ENCODE measurements around the gene GNE.
"Not testable (repeated sequence)": the region's sequence is repeated elsewhere in the genome, so short reads cannot be mapped to it uniquely, and the experiment has no call there.

Gene GNE

GRCh38 chr9:36207546-36208012 lies 50.7 kb downstream of the GNE start:
- no peak for DNase-seq (ENCODE audit: low read depth in 2 of 2)

GRCh38 chr9:36207016-36207415 lies 51.2 kb downstream of the GNE start:
- no peak for DNase-seq (ENCODE audit: low read depth in 2 of 2)

GRCh38 chr9:36204906-36205547 lies 53.2 kb downstream of the GNE start:
- DNase-seq (ENCODE audit: low read depth in 2 of 2) = no peak

GRCh38 chr9:36194326-36195000 lies 63.8 kb downstream of the GNE start:
- DNase-seq (ENCODE audit: low read depth in 2 of 2) = no peak

- DNase-seq (ENCODE audit: low read depth in 2 of 2) = no peak
Measured at GRCh38 chr9:36193023-36193422, 65.2 kb downstream of the GNE start.

GRCh38 chr9:36192196-36192595 lies 66.1 kb downstream of the GNE start:
- DNase-seq (ENCODE audit: low read depth in 2 of 2) = no peak

- no peak for DNase-seq (ENCODE audit: low read depth in 2 of 2)
Measured at GRCh38 chr9:36191686-36192085, 66.6 kb downstream of the GNE start.

GRCh38 chr9:36191290-36191645 lies 67.0 kb downstream of the GNE start:
- peak in 1 of 2 donors; percentile 16 for DNase-seq (ENCODE audit: low read depth in 2 of 2)

GRCh38 chr9:36190388-36191289 lies 67.6 kb downstream of the GNE start, which contains the start of gene CLTA:
Gene CLTA, plus strand, starts transcription at chr9:36190921. Its CDS starts 136 bp downstream, at chr9:36191057.
- peak; percentile 89 to 92 for DNase-seq (ENCODE audit: low read depth in 2 of 2)

- no peak for DNase-seq (ENCODE audit: low read depth in 2 of 2)
Measured at GRCh38 chr9:36189976-36190375, 68.3 kb downstream of the GNE start.

- DNase-seq (ENCODE audit: low read depth in 2 of 2) = no peak
Measured at GRCh38 chr9:36188212-36188611, 70.0 kb downstream of the GNE start.

GRCh38 chr9:36187414-36187813 lies 70.8 kb downstream of the GNE start:
- DNase-seq (ENCODE audit: low read depth in 2 of 2) = no peak

- not testable (repeated sequence) for DNase-seq (ENCODE audit: low read depth in 2 of 2)
Measured at GRCh38 chr9:36180243-36180642, 78.0 kb downstream of the GNE start.

GRCh38 chr9:36177571-36177970 lies 80.7 kb downstream of the GNE start:
- no peak for DNase-seq (ENCODE audit: low read depth in 2 of 2)

- DNase-seq (ENCODE audit: low read depth in 2 of 2) = not testable (repeated sequence)
Measured at GRCh38 chr9:36176496-36176895, 81.8 kb downstream of the GNE start.

GRCh38 chr9:36175209-36175608 lies 83.0 kb downstream of the GNE start:
- not testable (repeated sequence) for DNase-seq (ENCODE audit: low read depth in 2 of 2)

- no peak for DNase-seq (ENCODE audit: low read depth in 2 of 2)
Measured at GRCh38 chr9:36174731-36175130, 83.5 kb downstream of the GNE start.

GRCh38 chr9:36174271-36174670 lies 84.0 kb downstream of the GNE start:
- no peak for DNase-seq (ENCODE audit: low read depth in 2 of 2)

- no peak for DNase-seq (ENCODE audit: low read depth in 2 of 2)
Measured at GRCh38 chr9:36173861-36174260, 84.4 kb downstream of the GNE start.

GRCh38 chr9:36170531-36170930 lies 87.7 kb downstream of the GNE start:
- no peak for DNase-seq (ENCODE audit: low read depth in 2 of 2)

GRCh38 chr9:36169708-36170107 lies 88.5 kb downstream of the GNE start:
- no peak for DNase-seq (ENCODE audit: low read depth in 2 of 2)

- no peak for DNase-seq (ENCODE audit: low read depth in 2 of 2)
Measured at GRCh38 chr9:36169166-36169565, 89.1 kb downstream of the GNE start, which contains the start of gene CCIN. Gene CCIN, plus strand, starts transcription at chr9:36169388. Its CDS starts 115 bp downstream, at chr9:36169503.

All from stimulated activated CD8-positive, alpha-beta memory T cell treated with anti-CD3 and anti-CD28 coated beads, Interleukin-15, amount 100 ng/mL, for 48 hours (primary cell).